ENCODE measurements around the gene ZNF488.

ZNF488 gene

DNA sequence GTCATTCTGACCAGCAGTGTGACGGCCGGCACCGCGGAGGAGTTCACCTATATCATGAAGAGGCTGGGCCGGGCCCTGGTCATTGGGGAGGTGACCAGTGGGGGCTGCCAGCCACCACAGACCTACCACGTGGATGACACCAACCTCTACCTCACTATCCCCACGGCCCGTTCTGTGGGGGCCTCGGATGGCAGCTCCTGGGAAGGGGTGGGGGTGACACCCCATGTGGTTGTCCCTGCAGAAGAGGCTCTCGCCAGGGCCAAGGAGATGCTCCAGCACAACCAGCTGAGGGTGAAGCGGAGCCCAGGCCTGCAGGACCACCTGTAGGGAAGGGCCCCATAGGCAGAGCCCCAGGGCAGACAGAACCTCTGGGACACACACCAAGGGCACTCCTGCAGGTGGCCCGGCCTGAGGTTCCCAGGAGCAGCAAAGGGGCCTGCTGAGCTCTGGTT is 26.9 kb downstream of the ZNF488 start:
- TF ChIP-seq TAF1 (IDR thresholded peaks at IDR 0.05; ENCODE audit: borderline replicate concordance, insufficient read depth, low read length) (no peak), POLR2AphosphoS5 (IDR thresholded peaks at IDR 0.05; ENCODE audit: low read depth, low read length) (no peak), FOXP2 (optimal IDR thresholded peaks at IDR 0.05; ENCODE audit: borderline replicate concordance, extremely low read depth, extremely low read length, insufficient read depth) (no peak), REST (IDR thresholded peaks at IDR 0.05; ENCODE audit: insufficient read depth in 1 of 2, low read depth in 2 of 2, low read length in 2 of 2) (no peak), SIN3A (IDR thresholded peaks at IDR 0.05; ENCODE audit: borderline replicate concordance, insufficient read depth, low read length) (no peak)

GRCh38 chr10:47356708-47357107 is 27.4 kb downstream of the ZNF488 start:
- TF ChIP-seq REST (IDR thresholded peaks at IDR 0.05; ENCODE audit: insufficient read depth in 1 of 2, low read depth in 2 of 2, low read length in 2 of 2) (no peak), SIN3A (IDR thresholded peaks at IDR 0.05; ENCODE audit: borderline replicate concordance, insufficient read depth, low read length) (no peak), POLR2AphosphoS5 (IDR thresholded peaks at IDR 0.05; ENCODE audit: low read depth, low read length) (no peak), FOXP2 (optimal IDR thresholded peaks at IDR 0.05; ENCODE audit: borderline replicate concordance, extremely low read depth, extremely low read length, insufficient read depth) (no peak), TAF1 (IDR thresholded peaks at IDR 0.05; ENCODE audit: borderline replicate concordance, insufficient read depth, low read length) (no peak)

DNA sequence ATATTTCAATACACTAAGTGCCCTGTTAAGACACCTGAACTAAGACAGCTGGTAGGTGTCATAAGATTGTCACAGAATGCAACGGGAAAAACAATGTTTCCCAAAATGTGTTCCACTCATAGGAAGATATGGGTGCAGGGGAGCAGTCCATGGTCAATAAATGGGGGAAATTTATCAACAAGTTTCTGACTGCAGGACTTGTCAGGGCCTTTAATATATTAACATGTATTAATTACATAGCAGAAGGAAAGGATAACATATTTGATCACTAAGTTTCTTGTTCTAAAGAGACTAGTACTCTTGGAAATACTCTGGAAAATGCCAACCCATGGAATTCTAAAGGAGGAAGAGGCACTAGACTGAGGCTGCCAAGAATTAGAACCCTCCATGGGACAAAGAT is 29.2 kb downstream of the ZNF488 start:
- TF ChIP-seq POLR2AphosphoS5 (IDR thresholded peaks at IDR 0.05; ENCODE audit: low read depth, low read length) (no peak), SIN3A (IDR thresholded peaks at IDR 0.05; ENCODE audit: borderline replicate concordance, insufficient read depth, low read length) (no peak), TAF1 (IDR thresholded peaks at IDR 0.05; ENCODE audit: borderline replicate concordance, insufficient read depth, low read length) (no peak), REST (IDR thresholded peaks at IDR 0.05; ENCODE audit: insufficient read depth in 1 of 2, low read depth in 2 of 2, low read length in 2 of 2) (no peak), FOXP2 (optimal IDR thresholded peaks at IDR 0.05; ENCODE audit: borderline replicate concordance, extremely low read depth, extremely low read length, insufficient read depth) (no peak)

GRCh38 chr10:47354165-47354564 is 29.9 kb downstream of the ZNF488 start:
- no peak for TF ChIP-seq REST (IDR thresholded peaks at IDR 0.05; ENCODE audit: insufficient read depth in 1 of 2, low read depth in 2 of 2, low read length in 2 of 2)
- TF ChIP-seq SIN3A (IDR thresholded peaks at IDR 0.05; ENCODE audit: borderline replicate concordance, insufficient read depth, low read length), result no peak
- no peak for TF ChIP-seq FOXP2 (optimal IDR thresholded peaks at IDR 0.05; ENCODE audit: borderline replicate concordance, extremely low read depth, extremely low read length, insufficient read depth)
- no peak for TF ChIP-seq TAF1 (IDR thresholded peaks at IDR 0.05; ENCODE audit: borderline replicate concordance, insufficient read depth, low read length)
- no peak for TF ChIP-seq POLR2AphosphoS5 (IDR thresholded peaks at IDR 0.05; ENCODE audit: low read depth, low read length)

GRCh38 chr10:47353351-47353750 is 30.7 kb downstream of the ZNF488 start:
- TF ChIP-seq REST (IDR thresholded peaks at IDR 0.05; ENCODE audit: insufficient read depth in 1 of 2, low read depth in 2 of 2, low read length in 2 of 2) (no peak), TAF1 (IDR thresholded peaks at IDR 0.05; ENCODE audit: borderline replicate concordance, insufficient read depth, low read length) (no peak), FOXP2 (optimal IDR thresholded peaks at IDR 0.05; ENCODE audit: borderline replicate concordance, extremely low read depth, extremely low read length, insufficient read depth) (no peak), SIN3A (IDR thresholded peaks at IDR 0.05; ENCODE audit: borderline replicate concordance, insufficient read depth, low read length) (no peak), POLR2AphosphoS5 (IDR thresholded peaks at IDR 0.05; ENCODE audit: low read depth, low read length) (no peak)
